ENCODE data around the gene OAT.
"Not testable (repeated sequence)": the region's sequence is repeated elsewhere in the genome, so short reads cannot be mapped to it uniquely, and the experiment has no call there.

The OAT gene

GRCh38 chr10:124446830-124447750 is 28.4 kb upstream of the OAT start:
- DNase-seq = peak; percentile 30

- not testable (repeated sequence) for DNase-seq
Observed at GRCh38 chr10:124441694-124442093, 23.0 kb upstream of the OAT start.

- DNase-seq = no peak
Observed at GRCh38 chr10:124436191-124436638, 17.5 kb upstream of the OAT start.

GRCh38 chr10:124435683-124436082 is 17.0 kb upstream of the OAT start:
- not testable (repeated sequence) for DNase-seq

- no peak for DNase-seq
Observed at GRCh38 chr10:124433461-124433860, 14.7 kb upstream of the OAT start.

- no peak for DNase-seq
Observed at GRCh38 chr10:124430077-124430476, 11.4 kb upstream of the OAT start.

GRCh38 chr10:124429576-124429975 is 10.9 kb upstream of the OAT start:
- DNase-seq = no peak

- DNase-seq = no peak
Observed at GRCh38 chr10:124428207-124428777, 9.6 kb upstream of the OAT start.

GRCh38 chr10:124425227-124425962 is 6.7 kb upstream of the OAT start:
- DNase-seq = no peak

GRCh38 chr10:124423813-124424212 is 5.1 kb upstream of the OAT start:
- no peak for DNase-seq

GRCh38 chr10:124422742-124423141 is 4.0 kb upstream of the OAT start:
- no peak for DNase-seq

GRCh38 chr10:124420254-124420653 is 1.5 kb upstream of the OAT start:
- no peak for DNase-seq

GRCh38 chr10:124419635-124420034 is 912 bp upstream of the OAT start:
- DNase-seq = no peak

GRCh38 chr10:124417895-124418725 is 613 bp downstream of the OAT start:
- peak; percentile 88 for DNase-seq

- no peak for DNase-seq
Observed at GRCh38 chr10:124416733-124417132, 2.0 kb downstream of the OAT start.

GRCh38 chr10:124415210-124415609 is 3.5 kb downstream of the OAT start:
- no peak for DNase-seq

GRCh38 chr10:124414076-124414475 is 4.6 kb downstream of the OAT start:
- DNase-seq = no peak

- DNase-seq = no peak
Observed at GRCh38 chr10:124409696-124410095, 9.0 kb downstream of the OAT start.

GRCh38 chr10:124408357-124408756 is 10.4 kb downstream of the OAT start:
- no peak for DNase-seq

- DNase-seq = no peak
Observed at GRCh38 chr10:124407456-124407855, 11.3 kb downstream of the OAT start.

- DNase-seq = peak; percentile 57
Observed at GRCh38 chr10:124403548-124403947, 15.2 kb downstream of the OAT start.

- no peak for DNase-seq
Observed at GRCh38 chr10:124402273-124402672, 16.4 kb downstream of the OAT start.

- DNase-seq = no peak
Observed at GRCh38 chr10:124401633-124402032, 17.1 kb downstream of the OAT start.

Measured in retina (tissue), 1 donor.